T-helper 9 cell (primary cell): ENCODE results near the gene C11orf86.
"Not testable (repeated sequence)": the region's sequence is repeated elsewhere in the genome, so short reads cannot be mapped to it uniquely, and the experiment has no call there.

Source experiments
- DNase-seq: peaks from one replicate; pipeline ENCODE4 v3.0.0-alpha.2; 2020

C11orf86 gene

DNA sequence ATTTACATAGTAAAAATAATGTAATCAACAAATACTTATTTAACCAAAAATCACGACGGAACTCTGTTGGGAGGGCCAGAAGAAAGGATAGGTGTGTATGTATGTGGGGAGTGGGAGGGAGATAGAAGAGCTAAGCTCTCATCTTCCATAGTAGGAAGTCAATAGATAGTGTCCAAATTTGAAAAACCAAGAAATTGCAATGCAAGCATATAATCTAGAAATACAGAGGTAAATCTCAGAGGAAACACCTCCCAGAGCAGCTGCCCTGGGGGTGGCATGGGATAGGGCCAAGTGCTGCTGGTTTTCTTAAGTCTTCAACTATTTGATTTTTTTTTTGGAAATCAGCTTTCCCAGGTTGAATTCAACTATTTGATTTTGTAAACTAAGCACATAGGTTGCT, 16.9 kb downstream of the C11orf86 start:
- DNase-seq, result no peak

DNA sequence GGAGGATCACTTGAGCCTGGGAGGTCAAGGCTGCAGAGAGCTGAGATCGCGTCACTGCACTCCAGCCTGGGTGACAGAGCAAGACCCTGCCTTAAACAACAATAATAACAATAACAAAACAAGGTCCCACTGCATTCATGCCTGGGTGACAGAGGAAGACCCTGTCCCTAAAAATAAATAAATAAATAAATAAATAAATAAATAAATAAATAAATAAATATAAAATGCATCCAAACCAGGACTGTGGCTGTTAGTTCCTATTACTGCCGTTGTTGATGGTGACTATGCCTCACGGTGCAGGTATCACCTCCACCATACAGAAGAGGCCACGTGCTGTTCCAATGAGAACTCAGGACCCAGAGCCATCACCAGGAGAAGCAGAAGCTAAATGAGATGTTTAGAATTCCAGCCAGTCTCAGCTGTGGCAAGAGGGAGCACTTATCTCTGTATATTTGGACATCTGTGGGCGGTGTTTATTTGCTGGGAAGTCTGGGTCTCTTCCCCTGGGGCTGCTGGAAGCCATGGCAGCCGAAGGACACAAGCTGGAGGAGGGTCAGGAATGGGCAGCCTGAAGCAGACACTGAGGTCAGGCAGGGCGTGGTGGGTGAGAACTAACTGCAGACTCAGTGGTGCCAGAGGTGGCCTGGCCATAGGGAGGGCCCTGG, 21.6 kb downstream of the C11orf86 start:
- no peak for DNase-seq

DNA sequence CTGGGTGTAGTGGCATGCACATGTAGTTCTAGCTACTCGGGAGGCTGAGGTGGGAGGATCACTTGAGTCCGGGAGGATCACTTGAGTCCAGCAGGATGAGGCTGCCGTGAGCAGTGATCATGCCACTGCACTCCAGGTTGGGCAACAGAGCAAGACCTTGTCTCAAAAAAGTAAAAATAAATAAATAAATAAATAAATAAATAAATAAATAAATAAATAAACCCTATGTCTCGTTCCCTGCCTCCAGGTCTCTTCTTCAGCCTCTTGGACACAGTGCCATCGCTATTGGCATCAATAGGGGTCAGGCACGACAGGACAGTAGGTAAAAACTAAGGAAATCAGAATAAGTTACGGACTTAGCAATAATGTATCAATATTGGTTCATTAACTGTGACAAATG, 24.5 kb downstream of the C11orf86 start:
- no peak for DNase-seq

DNA sequence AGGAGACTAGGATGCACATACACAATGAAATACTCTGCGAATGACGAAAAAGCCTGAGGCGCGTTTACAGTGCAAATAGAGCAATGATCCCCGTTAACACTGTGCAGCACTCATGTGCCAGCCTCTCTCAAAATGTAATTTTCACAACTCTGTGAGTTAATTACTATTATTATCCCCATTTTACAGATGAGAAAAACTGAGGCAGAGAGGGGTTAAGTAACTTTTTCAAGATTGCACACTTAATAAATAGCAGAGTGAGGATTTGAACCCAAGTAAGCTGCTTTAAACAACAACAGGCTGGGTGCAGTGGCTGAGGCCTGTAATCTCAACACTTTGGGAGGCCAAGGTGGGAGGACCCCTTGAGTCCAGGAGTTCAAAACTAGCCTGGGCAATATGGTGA, 26.2 kb downstream of the C11orf86 start:
- DNase-seq, result no peak

DNA sequence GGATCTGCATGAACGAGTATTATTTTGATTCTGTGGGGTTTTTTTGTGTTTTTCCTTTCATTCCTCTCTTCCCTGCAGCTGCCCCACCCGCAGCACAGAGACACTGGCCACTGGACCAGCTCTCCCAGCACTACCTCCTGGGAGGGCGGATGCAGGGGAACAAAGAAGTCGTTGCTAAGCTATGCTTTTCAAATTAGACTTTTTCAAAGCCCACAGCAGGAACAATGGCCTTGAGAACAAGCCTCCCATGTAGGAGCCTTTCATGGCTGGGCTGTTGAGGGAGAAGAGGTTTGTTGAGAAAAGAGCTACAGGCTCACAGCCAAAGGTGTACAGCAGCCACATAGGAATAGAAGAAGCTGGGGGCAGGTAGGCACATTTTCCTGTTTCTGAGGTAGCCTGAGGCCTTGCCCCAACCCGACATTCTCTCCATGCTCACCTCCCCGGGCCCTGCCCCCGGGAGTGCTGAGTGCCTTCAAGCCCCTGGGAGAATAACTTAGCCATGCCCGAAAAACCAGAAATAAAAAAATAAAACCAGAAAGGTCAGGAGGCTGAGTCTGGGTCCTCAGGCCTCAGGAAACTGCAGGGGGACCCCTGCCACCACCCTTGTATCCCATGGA, 27.3 kb downstream of the C11orf86 start:
- no peak for DNase-seq

DNA sequence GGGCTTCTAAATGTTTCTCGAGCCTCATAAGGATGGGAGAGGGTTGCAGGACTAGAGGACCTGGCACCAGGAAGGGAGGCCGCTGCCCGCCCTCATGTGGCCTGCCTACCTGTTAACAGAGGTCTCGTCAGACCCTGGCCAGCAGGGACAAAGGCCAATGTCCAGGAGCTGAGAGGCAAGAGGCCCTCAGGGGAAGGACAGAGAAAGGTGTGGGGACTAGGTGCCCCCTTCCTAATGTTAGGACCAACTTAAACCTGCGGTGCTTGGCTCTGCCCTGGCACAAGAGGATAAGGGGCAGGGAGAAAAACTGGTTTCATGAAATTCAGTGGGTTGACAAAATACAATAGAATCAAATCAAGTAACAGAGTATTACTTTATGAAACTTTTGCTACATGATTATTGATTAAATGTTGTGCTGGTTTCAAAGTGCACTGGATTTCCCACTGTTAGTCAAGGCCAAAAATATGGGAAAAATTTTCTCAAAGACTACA, 27.9 kb downstream of the C11orf86 start:
- DNase-seq, result no peak

DNA sequence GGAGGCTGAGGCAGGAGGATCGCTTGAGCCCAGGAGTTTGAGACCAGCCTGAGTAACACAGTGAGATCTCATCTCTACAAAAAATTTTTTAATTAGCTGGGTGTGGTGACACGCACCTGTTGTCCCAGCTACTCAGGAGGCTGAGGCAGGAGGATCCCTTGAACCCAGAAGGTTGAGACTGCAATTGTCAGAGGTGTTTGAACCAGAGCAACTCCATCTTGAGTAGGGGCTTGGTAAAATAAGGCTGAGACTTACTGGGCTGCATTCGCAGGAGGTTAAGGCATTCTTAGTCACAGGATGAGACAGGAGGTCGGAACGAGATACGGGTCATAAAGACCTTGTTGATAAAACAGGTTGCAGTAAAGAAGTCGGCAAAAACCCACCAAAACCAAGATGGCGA, 30.1 kb downstream of the C11orf86 start:
- not testable (repeated sequence) for DNase-seq

DNA sequence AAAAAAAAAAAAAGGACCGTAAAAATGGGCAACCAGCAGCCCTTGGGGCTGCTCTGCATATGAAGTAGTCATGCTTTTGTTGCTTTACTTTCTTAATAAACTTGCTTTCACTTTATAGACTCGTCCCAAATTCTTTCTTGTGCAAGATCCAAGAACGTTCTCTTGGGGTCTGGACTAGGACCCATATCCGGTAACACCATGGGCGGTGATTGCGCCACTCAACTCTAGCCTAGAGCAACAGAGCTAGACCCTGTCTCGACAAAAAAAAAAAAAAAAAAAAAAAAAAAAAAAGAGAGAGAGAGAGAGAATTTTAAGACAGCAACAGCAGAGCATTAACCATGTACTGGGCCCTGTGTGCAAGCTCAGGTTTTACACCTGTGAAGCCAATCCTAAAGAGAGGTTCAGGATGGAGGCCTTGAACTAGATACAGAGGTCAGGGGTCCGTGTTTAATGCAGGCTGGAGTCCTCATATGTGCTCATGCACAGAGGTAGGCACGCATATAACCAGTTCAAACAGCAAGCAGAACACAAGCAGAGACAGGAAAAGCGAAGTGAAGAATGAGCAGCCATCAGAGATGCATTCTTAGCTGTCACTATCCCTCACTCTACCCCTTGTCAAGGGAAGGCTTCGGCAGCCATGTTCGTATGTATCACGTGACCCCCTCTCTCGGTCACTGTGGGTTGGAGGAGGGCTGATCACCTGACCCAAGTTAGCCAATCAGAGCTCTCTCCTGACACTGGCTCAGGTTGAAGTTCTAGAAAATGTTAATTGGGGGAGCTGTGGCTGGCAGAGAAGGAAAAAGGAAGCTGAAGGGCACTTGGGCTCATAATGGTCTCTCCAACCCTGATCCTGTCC, 31.2 kb downstream of the C11orf86 start:
- DNase-seq, result no peak

DNA sequence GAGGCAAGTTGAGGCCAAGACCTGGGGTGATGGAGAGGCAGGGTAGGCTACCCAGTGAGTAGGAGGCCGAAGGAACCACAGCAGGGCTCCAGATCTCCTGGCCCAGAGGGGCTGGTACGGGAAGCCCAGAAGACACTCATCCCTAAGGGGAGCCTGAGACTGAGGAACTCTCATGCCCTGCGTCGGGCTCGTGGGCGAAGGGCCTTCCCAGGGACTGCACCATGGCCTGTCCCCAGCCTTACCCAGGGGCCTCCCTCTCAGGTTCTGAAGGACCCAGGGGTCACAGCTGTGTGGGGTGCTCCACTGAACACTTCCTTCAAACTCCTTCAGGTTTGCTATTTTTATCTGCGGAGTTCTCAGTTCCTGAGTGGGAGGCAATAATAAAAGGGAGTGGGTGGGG, 32.0 kb downstream of the C11orf86 start:
- no peak for DNase-seq

DNA sequence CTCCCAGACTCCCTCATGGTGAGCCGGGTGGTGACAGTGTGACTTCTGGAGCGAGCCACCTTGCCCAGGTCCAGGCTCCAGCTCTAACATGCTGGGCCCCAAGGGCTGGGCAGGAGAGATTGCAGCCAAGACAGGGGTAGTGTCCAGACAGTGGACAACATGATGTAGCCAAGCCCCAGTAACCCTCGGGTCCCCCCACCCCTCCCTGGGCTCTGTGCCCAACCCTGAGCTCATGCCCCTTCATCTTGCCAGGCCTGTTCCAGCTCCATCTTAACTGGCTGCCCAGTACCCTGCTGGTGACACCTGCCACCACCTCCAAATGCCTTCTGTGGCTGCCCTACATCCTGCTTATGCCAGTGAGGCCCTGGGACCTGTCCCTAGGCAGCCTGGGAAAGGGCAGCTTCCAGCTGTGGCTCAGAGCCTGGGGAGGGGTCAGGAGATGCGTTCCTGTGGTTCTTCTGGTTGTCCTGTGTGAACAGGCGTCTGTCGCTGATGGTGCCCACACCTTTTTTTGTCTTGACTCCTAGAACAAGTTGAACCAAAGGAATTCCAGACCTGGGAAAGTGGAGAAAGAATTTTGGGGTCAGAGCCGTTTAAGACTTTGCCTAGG, 35.3 kb downstream of the C11orf86 start:
- DNase-seq, result no peak

DNA sequence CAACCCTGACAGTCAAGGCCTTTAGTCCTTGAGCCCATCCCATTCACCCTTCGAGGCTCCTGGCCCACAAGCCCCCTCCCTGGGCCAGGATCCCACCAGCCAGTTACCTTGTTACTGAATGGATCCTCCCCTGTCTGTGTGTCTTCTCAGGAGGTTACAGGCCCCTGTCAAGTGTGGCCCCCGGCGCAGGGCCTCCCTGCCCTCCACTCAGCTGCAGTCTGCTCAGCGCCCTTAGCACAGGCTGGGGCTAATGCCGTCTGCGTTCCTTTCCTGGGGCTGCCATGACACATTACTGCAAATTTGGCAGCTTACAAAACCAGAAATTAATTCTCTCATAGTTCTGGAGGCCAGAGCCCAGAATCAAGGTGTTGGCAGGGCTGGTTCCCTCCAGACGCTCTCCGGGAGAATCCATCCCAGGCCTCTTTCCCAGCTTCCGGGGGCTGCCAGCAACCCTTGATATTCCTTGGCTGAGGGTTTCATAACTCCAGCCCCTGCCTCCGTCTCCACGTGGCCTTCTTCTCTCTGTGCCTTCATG, 38.5 kb downstream of the C11orf86 start:
- DNase-seq, result no peak

DNA sequence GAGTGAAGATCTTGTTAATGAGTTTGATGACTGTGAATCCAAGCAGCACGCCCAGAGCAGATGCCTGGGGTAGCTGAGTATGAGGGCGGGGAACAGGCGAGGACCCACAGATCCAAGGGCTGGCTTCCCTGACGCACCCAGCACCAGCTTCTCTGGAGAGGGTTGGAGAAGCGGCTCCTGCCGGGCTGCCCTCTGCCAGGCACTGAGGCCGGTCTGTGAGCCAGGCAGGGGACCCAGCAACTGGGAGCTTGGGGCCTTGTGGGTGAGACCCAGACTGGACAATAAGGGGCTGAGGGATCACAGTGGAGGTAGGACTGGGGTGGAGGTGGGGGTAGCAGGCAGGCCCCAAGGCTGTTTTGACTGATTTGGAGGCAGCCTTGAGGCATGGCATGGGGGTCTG, 39.2 kb downstream of the C11orf86 start:
- no peak for DNase-seq

DNA sequence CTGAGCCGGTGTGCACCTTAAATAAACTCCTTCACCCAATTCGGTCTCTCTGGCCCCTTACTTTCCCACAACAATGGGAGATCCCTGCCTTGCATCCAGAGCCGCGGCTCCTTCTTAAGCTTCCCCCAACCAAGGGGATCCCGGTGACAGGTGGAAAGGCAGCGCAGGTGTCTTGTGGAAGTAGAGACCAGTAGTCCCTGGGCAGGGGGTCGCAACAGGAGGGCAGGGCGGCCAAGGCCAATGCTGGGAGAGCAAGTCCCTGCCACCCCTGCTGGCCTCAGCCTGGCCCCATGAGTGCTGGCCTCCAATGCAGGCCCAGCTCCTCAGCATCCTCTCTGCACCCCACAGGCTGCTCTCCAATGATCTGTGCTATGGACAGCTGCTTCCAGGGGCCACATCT, 39.9 kb downstream of the C11orf86 start:
- no peak for DNase-seq

DNA sequence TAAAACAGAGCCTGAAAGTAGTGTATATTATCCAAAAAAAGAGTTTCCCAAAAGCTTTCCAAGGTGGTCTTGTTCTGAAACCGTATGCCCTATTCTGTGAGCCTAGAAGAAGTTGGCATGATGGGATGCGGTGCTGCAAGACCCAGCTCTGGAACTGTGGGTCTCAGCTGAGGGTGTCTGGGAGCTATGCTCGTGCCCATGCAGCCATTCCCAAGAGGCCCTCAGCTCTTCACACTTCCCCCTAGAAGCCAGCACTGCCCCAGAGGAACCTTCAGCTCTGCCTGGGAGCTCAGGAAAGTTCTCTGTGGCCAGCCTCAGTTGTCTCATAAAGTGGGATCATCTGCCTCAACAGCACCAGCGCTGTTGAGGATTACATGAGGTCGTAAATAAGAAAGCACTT, 41.4 kb downstream of the C11orf86 start:
- DNase-seq, result no peak

DNA sequence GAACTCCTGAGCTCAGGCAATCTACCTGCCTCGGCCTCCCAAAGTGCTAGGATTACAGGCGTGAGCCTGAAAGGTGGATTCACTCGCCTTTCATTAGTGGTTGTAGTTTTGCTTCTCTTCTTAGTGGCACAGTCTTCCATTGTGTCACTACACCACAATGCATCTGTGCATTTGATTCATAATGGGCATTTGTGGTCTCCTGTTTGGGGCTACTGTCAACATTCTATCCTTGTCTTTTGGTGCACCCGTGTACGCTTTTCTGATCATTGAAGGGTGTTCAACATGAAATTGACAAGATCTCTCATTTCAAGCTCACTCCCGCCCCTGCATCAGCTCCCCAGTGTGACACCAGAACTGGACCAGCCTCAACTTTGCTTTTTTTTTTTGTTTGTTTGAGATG, 45.8 kb downstream of the C11orf86 start:
- no peak for DNase-seq

DNA sequence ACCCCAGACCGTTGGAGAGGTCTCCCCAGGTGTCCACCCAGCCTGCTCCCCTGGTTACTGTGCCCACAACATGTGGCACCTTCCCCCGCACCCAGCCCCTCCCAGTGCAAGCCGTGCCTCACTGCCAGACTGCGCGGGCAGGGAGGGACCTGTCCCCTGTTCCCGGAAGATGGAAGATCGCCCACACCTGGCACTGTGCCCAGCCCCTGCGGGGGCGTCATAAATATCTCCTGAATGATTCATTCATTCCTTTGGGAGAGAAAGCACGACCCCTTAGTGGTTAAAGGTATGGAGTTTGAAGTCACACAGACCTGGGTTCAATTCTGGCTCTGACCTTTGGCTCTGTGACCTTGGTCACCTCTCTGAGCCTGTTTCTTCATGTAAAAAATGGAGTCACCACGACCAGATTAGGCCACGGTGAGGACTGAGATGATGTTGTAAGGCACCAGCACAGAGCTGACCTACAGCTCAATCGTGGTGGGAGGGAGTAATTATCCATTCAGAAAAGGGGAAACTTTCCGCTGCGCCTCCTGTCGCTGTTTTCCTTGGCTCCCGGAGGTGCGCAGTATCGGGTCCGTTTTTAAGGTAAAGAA, 47.3 kb downstream of the C11orf86 start:
- no peak for DNase-seq

DNA sequence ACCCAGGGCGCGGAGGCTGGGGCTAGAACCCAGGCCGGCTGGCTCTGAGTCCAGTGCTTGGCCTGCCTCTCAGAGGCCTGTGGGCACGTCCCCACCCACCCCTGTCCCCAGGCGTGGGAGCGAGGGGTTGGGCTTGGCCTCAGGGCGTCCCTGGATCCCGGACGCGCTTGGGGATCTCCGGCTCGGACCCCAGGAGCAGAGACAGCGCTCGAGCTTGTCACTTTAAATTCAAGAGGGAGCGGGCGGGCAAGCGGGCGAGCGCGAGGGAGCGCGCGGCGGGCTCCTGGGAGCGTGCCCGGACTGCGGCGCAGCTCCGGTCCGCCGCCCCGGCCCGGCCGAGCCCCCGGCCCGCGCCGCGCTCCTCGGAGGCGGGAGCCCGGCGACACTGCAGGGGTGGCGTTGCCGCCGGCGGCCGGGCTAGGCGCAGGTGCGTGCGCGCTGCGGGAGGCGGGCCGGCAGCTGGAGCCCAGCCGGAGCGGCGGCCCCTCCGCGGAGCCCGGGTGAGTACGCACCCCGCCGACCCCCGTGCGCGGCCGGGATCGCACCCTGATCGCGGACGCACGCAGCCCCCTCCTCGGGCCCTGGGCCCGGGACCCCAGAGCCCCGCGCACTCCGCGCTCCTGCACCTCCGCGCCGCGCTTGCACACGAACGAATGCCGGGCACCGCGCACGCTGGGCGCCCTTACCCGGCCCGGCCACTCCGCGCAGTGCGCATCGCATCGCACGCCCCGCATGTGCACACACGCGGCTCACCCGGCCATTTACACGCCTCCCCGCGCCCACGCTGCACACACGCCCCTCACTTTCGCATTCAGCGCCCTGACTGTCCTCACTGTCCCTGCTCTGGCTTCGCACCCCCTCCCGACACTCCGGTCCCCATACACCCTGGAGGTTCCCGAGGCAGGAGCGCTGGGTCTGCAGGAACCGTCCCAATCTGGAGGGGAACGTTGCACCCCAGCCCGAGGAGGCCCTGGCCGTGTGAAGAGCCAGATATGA, 48.2 kb downstream of the C11orf86 start, which contains the start of gene SYT12:
Gene SYT12, plus strand, starts transcription at position 174 of the 996 bp plus-strand sequence. CDS start 7,011 bp downstream, outside the sequence.
- DNase-seq, result no peak

DNA sequence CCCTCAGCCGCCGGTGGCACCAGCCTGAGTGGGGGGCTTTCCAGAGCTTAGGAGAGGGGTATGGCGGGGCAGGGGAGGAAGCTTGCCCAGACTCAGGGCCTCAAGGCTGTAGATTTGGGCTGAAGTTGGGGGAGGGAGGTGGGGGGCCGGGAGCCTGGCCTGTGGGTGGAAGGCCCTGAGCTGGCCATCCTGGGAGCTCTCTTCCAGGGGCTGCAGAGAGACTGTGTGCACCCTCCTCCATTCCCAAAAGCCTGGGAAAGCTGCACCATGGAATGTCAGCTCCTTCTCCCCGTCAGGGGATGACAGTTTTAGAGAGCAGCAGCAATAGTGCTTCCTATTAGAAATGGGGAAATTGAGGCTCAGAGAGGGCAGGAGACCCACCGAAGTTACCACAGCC, 48.9 kb downstream of the C11orf86 start:
- no peak for DNase-seq

DNA sequence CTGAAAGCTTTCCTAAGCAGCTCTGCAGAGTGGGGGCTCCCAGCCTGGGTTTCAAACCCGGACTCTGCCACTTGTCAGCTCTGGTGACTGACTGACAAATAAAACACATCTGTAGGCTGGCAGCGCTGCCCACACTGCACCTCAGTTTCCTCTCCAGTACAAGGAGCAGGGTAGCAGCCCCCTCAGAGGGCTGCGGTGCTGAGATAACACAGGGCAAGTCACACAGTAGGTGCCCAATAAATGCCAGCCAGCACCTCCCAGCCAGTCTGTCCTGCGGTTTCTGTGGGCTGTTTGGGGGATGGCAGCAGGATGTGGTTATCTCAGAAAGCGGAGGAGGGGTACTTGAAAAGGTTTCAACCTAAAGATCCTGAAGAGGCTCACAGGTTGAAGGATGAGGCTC, 49.3 kb downstream of the C11orf86 start:
- peak; percentile 28 for DNase-seq

DNA sequence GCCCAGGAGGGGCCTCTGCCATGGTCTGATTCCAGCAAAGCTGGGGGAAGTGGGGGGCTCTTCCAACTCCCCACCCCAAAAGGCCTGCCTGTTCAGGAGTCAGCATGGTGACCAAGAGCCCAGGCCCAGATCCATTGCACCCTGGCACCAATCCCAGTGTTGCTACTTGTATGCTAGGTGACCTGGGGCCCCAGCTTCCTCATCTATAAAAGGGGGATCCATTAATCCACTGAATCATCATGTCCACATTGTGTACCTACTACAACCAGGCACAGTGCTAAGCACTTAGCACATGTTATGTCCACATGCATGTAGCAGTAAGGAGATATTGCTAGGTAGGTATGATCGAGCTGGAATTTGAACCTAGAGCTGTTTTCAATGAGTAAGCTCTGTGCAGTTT, 49.9 kb downstream of the C11orf86 start:
- DNase-seq, result no peak

DNA sequence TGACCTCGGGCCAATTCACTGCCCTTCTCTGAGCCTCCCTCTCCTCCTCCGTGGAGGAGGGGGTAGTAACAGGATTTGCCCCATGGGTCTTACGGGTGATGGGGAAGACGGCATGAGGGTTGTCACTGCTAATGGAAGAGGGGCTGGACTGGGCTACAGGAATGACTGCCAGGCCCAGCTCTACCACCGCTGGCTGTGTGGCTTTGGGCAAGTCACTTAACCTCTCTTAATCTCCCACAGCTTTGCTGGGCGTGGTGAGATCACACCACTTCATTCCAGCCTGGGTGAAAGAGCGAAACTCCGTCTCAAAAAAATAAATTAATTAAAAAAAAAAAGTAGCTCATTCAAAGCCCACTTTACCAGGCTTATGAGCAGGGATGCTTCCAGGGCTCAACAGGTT, 50.6 kb downstream of the C11orf86 start:
- DNase-seq, result no peak
